HS-27A (cell line): ENCODE measurements around the gene EID2.

Experiments used
- DNase-seq: peaks from one replicate; pipeline ENCODE4 v3.0.0-alpha.2; 2012; ENCODE audit warnings: low read depth, missing footprints

The EID2 gene, protein sequence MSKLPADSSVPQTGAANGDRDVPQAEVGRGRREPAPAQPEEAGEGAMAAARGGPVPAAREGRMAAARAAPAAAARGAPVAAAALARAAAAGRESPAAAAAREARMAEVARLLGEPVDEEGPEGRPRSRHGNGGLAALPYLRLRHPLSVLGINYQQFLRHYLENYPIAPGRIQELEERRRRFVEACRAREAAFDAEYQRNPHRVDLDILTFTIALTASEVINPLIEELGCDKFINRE

DNA sequence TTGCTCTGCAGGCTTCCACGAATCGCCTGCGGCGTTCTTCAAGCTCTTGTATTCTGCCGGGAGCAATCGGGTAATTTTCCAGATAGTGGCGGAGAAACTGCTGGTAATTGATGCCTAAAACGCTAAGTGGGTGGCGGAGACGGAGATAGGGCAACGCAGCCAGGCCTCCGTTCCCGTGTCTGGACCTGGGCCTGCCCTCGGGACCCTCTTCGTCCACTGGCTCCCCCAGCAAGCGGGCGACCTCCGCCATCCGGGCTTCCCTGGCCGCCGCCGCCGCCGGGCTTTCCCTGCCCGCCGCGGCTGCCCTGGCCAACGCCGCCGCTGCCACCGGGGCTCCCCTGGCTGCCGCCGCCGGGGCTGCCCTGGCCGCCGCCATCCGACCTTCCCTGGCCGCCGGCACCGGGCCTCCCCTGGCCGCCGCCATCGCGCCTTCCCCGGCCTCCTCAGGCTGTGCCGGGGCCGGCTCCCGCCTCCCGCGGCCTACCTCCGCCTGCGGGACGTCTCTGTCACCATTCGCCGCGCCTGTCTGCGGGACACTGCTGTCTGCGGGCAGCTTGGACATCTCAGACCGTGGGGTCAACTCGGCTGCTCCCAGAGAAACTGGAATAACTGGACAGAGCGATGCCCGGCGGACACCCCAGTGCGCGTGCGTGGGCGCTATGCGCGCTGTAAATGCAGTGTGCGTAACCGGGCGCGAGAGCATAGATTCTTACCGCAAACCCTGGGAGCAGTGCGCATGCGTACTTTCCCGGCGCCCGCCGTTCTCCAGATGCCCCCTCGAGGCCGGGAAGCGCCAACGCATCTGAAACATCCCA lies at the start of gene EID2:
TSS of gene EID2 (minus strand) at position 644 of the 815 bp plus-strand sequence. CDS start at position 562, 82 bp downstream.
- DNase-seq: peak; percentile 97

DNA sequence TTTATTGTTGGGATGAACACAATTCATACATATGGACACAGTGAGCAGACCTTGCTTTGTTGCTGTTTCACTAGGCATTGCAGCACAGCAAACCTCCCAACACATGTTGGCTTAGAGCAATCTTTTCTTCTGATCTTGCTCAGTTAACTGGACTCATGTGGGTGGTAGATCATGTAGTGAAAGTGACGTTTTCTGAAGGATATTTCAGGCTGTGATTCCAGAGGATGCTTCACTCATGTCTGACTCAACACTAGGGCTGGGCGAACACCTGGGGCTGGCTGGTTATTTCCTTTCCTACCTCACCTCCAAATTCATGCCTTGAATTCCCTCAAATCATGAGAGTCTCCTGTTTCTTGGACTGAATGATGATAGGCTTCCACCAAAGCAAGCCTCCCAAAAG lies 48.1 kb upstream of the EID2 start:
- no peak for DNase-seq

DNA sequence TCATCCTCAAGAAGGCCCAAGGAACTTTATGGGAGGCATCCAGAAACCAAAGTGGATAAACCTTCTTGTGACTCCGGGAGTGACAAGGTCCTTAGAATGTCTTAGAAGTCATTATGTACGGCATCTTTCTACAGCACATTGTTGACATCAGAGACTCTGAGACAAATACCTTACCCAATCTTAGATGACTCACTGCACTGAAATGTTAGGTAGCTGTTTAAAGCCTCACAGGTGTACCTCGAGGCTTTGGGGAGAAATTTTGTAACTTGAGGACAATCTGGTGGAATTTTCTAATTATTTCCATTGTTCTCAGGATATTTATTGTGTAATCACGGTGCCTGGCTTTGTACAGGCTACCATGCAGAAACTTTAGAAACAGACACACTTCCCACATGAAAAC lies 47.5 kb upstream of the EID2 start:
- DNase-seq: no peak

DNA sequence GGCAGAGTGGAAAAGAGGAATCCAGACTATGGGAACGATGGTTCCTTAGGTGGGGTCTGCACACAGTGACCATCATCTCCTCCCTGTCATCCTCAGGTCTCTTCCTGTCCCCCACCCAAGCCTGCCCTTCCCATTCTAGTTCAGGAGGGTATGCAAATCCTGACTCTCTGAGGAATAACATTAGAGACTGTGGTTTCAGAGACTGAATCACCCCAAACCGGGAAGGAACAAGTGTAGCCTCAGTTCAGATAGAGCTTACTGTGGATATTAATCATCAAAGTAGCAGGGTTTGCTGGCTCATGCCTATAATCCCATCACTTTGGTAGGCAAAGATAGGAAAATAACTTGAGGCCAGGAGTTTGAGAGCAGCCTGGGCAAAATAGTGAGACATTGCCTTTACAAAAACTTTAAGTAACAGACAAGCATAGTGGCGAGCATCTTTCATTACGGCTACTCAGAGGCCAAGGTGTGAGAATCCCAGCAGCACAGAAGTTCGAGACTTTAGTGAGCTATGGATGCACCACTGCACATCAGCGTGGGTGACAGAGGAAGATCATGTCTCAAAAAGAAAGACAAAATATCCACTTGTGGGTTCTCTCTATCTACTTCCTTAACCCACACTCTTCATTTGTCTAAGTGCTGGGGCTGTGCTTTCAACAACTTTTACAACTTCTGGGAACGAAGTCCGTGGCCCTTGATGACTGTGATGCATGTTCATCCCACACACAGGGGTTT lies 43.1 kb upstream of the EID2 start:
- DNase-seq: no peak

DNA sequence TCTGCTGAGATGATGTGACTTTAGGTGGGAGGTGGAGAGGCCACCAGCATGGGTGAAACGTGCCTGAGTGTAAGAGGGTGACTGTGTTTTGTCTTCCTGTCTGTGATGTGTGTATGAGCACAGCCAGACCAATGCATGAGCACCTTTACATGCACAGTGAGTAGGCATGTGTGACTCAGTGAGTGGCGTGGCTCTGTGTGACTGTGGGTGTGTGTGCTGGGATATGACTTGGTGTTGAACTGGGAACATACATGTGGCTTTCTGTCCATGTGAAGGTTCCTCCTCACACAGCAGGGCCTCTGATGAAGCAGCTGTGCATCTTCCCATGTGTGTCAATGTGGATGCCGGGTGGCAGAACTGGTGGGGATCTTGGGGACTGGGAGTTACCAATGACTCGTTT lies 42.5 kb upstream of the EID2 start:
- no peak for DNase-seq

DNA sequence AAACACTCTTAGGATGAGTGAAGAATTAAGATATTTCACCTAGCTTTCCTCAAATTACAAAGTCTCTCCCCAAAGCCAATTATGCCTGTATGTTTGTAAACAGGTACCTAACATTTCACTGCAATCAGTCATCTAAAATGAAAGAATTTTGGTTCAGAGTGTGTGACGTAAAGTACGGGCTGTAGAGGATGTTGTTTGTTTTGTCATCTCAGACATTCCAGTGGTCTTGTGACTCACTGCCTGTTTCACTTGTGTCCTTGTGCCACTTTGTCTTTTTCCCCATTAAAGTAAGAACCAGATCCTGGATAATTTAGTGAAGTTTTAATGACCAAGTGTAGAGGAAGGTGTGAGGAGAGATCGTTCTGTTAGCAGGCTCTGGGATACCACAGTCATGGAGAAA lies 28.6 kb upstream of the EID2 start:
- DNase-seq: peak; percentile 23

DNA sequence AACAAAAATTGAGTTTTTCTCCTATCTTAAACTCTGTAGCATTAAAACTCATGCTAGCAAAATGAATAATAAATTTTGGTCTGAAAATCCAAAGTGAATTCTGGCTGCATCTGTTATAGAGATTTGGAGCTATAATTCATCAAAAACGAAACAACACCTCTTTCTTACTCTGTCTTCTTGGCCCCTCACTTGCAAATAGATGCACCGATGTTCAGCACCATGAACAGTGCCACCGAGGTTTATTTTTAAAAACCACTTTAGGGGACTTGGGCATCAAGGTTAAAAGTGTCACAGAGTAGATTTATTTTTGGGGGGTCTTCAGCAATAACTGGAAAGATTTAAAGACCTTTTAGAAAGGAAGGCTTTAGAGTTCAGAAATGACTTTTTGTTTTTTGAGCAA lies 26.1 kb upstream of the EID2 start:
- DNase-seq: no peak

DNA sequence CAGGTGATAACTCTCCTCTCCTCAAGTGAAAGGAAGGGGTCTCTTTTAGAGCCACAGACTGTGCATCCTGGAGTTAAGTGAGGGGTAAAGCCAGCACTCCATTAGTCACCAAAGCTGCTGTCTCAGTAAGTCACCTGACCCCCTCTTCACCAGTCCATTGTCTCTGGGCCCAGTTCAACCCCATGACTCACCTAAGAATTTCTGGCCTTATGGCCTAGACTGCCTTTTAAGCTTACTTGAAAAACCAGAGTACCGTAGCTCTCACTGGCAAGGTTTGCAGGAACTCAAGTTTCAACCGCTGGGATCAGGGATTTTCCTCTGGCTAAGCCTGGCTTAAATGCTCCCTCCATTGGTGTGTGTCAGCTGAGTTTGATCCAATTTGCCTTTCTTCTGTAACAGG lies 23.4 kb upstream of the EID2 start:
- DNase-seq: no peak

DNA sequence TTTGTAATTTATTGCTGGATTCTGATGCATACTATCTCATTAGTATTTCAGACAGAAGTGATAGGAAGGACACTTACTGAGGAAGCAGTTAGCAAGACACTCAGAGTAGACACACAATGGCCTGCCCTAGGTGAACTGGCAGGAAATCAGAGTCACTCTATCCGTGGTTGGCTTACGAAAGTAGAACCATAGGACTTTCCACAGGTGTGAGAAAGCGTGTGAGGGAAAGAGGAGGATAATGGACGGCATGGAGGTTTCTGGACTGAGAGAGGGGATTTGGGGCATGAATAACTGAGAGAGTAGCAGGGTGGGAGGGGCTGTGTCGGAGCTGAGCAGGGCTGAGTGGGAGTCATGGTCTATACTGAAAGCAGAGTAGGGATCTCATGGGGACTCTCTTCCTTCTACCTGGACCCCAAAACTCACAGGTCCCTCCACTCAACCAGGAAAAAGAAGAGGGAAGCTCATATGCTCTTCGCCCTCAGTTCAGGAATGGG lies 18.7 kb upstream of the EID2 start:
- DNase-seq: no peak

DNA sequence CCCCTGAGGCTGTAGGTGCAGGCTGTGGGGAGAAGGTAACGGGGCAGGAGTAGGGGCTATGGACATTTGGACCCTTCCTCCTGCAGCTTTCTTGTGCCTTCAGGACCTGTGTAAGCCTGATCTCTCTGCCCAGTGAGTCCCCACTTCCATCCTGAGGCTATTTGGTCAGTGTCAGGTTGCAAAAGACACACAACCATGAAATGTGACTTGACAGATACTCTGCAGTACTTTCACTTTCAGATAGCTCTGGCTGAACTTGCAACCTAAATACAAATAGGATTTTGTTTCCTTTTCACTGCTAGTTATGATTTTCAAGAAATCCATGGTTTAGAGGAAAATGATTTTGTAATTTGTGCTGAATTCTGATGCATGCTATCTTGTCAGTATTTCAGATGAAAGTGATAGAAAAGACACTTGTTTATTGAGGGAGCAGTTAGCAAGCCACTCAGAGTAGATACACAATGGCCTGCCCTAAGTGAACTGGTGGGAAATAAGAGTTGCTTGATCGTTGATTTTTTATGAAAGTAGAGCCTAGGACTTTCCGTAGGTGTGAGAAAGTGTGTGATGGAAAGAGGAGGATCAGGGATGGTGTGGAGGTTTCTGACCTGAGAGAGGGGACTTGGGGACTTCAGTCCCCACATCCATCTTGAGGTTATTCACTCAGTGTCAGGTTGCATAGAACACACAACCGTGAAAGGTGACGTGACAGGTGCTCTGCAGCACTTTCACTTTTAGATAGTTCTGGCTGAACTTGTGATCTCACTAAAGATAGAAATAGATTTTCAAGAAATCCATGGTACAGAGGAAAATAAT lies 18.1 kb upstream of the EID2 start:
- no peak for DNase-seq

DNA sequence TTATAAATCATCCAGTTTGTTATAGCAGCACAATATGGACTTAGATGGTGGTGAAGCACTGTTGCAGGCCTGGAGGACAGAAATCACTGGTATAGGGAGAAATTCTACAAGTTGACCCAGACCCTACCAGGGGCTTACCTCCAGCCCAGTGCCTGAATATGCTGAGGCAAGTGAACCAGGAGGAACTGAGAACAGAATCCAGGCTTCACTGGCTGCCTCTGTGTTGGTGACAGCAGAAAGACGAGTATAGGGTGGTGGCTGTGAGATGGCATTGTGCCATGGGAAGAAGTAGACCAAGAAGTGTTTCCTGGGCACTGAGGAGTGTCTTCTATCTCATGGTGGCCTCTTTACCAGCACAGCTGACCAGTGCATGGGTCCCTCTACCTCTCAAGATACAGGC lies 15.9 kb upstream of the EID2 start:
- no peak for DNase-seq

DNA sequence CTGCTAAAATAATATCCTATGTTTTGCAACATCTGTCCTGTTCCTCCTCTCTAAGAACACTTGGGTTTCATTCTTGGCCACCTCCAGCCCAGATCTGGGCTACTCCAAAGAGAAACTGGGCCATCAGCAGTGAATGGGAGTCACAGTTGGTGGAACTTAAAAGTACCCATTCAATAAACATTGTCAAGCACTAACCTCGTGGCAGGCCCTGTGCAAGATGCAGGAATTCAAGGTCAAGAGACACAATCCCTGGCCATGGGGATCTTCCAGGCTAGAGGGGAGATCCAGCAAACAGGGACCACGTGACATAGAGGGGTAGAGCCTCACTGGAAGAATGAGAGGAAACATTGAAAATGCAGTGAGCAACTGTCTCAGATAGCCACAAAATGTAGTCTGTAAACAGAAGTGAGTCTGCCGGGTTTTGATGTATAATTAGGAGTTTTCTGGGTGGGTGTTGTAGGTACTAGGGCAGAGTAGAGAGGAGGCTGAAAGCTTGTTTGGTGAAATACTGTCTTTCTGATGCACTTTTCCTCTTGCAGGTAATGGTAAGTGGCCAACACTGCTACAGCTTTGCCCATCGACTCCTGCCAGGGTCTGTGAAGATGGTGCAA lies 14.8 kb upstream of the EID2 start:
- no peak for DNase-seq

DNA sequence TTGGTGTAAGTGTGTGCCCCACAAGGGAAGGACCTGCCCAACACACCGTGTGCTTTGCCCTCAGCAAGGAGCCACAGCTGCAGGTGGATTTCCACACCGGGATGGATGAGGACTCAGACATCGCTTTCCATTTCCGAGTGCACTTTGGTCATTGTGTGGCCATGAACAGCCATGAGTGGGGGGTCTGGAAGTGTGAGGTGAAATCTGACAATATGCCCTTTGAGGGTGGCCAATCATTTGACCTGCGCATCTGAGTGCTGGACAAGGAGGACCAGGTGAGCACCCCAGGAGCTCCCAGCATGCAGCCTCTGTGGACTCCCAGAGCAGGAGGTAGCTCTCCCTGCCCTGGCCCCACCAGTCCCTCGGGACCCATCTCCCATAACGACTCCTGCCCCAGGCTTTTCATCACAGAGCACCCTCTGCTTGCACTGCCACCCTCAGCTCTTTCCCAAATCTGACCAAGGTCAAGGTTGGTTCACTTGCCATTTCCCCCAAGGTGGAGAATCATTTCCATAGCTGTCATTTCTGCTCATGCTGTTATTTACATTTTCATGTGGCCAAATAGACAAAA lies 13.2 kb upstream of the EID2 start:
- no peak for DNase-seq

DNA sequence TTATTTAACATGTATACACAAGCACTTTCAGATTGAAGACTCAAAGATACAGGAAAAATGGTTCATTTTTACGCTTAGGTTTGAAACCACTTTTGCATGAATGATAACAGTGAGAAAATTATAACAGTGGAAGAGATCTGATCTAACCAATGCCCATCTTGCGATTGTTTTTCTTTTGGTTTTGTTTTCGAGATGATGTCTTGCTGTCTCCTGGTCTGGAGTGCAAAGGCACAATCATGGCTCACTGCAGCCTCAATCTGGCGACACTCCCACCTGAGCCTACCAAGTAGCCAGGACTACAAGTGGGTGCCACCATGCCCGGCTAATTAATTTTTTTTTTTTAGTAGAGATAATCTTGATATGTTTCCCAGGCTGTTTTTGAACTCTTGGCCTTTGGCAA lies 10.2 kb upstream of the EID2 start:
- DNase-seq: no peak

DNA sequence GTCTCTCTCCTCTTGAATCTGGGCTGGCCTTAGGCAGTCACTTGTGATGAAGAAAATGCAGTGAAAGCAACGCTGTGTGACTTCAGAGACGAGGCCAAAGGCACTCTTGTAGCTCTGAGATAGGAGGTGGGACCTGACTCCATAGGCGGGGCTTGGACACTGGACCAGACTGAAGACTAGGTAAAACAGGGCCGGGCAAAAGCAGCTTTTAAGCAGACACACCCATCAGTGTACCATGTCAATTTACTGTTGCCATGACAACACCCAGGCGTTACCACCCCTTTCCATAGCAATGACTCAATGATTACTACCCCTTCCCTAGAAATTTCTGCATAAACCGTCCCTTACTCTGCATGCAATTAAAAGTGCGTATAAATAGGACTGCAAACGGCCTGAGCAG lies 6.6 kb upstream of the EID2 start:
- no peak for DNase-seq

DNA sequence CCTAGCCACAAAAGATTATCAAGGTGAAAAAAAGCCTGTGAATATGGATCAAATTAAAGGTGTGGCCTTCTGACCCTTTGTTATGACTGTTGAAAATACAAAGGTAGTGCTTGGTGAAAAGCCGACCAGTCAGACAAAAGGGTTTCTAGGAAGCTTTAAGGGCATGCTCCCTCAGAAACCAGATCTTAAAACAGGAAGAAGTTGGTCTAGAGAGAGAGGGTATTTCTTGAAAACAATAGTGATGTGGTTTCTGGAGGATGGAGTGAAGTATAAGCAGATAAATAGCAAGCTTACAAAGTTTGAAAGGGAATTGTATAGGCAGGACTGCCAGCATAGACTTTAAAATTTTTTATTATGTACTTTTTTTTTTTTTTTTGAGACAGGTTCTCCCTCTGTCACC lies 5.0 kb upstream of the EID2 start:
- no peak for DNase-seq

DNA sequence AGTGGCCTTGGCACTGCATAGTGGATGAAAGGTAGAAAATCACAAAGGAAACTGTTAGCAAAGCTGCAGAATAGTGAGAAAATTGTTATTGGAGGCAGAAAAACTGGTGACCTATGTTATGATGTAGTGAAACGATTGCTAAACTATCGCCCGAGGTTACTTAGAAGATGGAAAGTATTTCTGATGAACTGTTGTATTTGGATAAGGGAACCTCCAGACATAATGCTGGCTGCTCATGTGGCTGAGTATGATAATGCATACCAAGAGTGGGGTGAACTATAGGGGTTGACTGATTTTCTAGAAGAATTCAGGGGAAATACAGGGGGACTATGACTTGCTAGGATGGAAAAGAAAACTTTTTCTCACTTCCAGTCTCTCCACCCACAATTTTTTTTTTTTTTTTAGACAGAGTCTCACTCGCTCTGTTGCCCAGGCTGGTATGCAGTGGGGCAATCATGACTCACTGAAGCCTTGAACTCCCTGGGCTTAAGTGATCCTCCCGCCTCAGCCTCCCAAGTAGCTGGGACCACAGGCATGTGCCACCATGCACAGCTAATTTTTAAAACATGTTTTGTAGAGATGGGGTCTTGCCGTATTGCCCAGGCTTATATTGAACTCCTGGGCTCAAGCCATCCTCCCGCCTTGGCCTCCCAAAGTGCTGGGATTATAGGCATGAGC lies 4.4 kb upstream of the EID2 start:
- DNase-seq: no peak

DNA sequence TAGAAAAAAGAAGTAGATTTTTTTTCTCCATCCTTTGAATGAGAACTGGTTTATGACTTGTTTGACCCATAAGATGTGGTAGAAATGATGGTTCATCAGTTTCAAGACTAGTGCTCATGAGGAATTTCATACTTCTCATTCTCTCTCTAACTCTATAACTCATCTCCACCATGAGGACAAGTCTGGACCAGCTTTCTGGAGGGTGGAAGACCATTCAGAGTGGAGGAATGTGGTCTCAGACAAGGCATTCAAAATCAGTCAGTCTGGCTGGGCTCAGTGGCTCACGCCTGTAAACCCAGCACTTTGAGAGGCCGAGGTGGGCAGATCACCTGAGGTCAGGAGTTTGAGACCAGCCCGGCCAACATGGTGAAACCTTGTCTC lies 3.5 kb upstream of the EID2 start:
- no peak for DNase-seq

DNA sequence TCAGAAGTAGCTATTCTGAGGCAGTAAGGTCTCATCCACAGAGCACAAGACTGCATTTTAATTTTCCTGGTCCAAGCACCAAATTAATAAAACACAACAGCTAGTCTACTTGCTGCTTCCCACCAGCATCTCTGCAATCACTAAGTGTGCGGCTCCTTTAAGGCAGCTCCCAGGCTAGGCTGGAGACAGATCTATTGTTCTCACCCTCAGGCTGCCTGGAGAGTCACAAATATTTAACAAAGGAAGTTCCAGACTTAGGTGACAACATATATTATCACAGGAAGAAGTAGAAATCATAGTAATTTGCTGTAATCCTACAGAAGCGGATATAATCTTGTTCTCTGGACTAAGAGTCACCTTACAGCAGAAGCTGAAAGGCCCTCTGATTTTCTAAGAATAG lies 2.2 kb upstream of the EID2 start:
- no peak for DNase-seq

DNA sequence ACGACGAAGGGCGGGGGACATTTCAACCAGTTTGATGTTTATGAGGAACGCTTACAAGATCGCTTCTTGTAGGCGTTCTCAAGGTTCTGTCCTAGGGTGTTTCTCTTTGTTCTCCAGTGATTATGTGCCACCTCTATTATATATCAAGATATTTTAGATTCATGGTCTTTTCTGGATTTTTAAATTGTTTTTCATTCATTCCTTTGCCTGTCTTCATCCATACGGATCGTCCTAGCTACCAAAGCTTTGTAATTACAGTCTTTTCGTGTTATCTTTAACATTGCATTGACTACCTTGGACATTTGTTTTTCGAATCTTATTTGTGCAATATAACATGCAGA lies 342 bp upstream of the EID2 start:
- DNase-seq: no peak

DNA sequence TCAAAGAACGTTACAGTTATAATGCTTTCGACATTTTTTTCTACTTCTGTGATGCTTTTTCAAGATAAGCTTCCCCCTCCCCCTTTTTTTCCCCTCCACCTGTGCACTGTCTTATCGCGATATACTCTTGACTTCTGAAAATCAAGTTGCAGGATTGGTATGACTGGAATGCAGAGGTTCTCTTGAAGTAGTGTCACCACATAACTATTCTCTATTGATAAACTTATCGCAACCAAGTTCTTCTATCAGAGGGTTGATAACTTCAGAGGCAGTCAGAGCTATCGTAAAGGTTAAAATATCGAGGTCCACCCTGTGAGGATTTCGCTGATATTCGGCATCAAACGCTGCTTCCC lies 820 bp downstream of the EID2 start:
- peak; percentile 62 for DNase-seq
